Measurements from ENCODE around the gene CASD1. TPM values are rescaled to one million over a fixed set of nuclear protein-coding genes. Genes with fewer than 3 reads are reported as not detected.

CASD1 gene
- total RNA-seq, 4 donors from 2014 or later, result 5.4 to 9.9 (median 8.0) TPM

DNA sequence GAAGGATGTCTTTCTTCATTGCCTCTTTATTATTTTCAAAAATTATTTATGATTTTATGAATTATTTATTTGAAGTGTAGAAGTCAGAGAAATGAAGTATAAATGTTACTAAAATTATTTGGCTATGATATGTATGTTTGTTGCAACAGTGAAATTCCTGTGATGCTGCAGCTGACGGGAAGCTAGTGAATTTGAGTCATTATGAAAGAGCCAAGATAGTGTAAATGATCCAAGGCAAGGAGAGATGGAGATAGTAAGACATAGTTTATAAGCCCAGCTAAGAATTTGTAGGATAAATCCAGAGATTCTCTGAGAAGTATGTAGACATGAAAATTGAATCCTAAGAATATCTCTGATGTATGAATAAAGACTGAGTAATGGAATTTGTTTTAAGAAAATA is 30.8 kb downstream of the CASD1 start:
- no peak overlapping the region for H3K4me3 ChIP-seq (ENCODE audit: low read depth, poor library complexity, severe bottlenecking)
- intact Hi-C loops (cut with DNase I; ENCODE audit: low total_unique reads), result no loop called here
- no peak for DNase-seq (ENCODE audit: low spot score in 2 of 2)
- TF ChIP-seq POLR2A (IDR thresholded peaks at IDR 0.05), result no peak
- TF ChIP-seq, protein P1, sequence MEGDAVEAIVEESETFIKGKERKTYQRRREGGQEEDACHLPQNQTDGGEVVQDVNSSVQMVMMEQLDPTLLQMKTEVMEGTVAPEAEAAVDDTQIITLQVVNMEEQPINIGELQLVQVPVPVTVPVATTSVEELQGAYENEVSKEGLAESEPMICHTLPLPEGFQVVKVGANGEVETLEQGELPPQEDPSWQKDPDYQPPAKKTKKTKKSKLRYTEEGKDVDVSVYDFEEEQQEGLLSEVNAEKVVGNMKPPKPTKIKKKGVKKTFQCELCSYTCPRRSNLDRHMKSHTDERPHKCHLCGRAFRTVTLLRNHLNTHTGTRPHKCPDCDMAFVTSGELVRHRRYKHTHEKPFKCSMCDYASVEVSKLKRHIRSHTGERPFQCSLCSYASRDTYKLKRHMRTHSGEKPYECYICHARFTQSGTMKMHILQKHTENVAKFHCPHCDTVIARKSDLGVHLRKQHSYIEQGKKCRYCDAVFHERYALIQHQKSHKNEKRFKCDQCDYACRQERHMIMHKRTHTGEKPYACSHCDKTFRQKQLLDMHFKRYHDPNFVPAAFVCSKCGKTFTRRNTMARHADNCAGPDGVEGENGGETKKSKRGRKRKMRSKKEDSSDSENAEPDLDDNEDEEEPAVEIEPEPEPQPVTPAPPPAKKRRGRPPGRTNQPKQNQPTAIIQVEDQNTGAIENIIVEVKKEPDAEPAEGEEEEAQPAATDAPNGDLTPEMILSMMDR (IDR thresholded peaks at IDR 0.05), result no peak
- 86 to 91% methylated on average over 1 of the region's 1 CpG for WGBS, 2 donors

DNA sequence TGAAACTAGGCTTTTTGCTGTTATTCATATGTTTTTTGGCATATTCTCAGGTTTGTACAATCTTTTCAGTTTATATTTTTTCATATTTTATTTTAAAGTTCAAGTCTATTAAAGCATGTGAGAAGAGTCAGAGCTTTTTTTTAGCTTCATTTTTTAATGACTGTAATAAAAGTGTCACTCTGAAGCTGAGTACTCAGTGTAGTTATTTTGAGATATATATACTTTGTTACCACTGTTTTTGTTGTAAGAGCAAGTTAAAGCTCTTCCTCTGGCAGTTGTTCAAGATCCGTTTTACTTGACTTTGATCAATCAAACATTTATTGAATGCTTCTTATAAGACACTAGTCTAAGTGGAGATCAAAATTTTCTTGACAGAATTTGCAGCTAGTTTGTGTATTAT is 37.5 kb downstream of the CASD1 start:
- intact Hi-C loops (cut with DNase I; ENCODE audit: low total_unique reads), result no loop called here
- 29 to 47% methylated on average over 1 of the region's 1 CpG for WGBS, 2 donors
- TF ChIP-seq POLR2A (IDR thresholded peaks at IDR 0.05), result no peak
- TF ChIP-seq, protein P1 (IDR thresholded peaks at IDR 0.05), result no peak
- DNase-seq (ENCODE audit: low spot score in 2 of 2), result no peak
- H3K4me3 ChIP-seq (ENCODE audit: low read depth, poor library complexity, severe bottlenecking), result no peak overlapping the region

DNA sequence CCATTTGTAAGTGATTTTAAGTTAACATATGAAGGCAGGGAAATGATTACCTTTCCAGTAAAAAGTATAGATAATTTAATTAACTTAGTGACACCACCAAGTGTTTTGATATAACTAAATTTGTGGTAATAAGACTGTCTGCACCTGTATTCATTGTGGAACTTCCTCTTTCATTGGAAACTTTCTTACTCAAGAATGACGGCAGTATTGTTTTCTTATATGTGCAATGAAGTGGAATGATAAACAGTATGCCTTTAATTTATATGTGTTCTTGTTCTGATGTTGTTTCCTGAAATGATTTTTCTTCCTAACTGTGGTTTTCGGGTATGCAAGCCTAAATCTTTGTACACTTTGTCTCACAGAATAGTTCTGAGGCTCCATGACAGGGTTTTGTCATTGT is 46.4 kb downstream of the CASD1 start:
- WGBS, 2 donors, result 86 to 88% methylated on average over 2 of the region's 2 CpGs
- intact Hi-C loops (cut with DNase I; ENCODE audit: low total_unique reads), result no loop called here
- TF ChIP-seq, protein P1 (IDR thresholded peaks at IDR 0.05), result no peak
- TF ChIP-seq POLR2A (IDR thresholded peaks at IDR 0.05), result no peak
- DNase-seq (ENCODE audit: low spot score in 2 of 2), result no peak
- no peak overlapping the region for H3K4me3 ChIP-seq (ENCODE audit: low read depth, poor library complexity, severe bottlenecking)

DNA sequence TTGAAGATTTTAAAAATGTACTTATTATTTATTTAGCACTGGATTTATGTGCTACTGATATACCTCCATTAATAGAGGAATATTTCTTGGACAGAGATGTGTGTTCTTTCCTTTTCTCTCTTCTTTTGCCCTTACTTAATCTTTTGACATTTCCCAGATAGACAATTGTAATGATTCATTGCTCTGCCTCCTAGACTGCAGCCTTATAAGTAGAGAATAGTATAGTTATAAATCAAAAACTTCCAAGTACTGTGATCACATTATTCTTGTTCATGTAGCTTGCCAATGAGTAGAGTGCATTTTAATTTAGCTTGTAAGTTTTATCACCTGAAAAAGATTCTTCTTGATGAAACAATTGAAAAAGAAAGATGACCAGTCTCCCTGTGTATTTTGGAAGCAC is 47.6 kb downstream of the CASD1 start:
- no peak overlapping the region for H3K4me3 ChIP-seq (ENCODE audit: low read depth, poor library complexity, severe bottlenecking)
- no peak for DNase-seq (ENCODE audit: low spot score in 2 of 2)
- intact Hi-C loops (cut with DNase I; ENCODE audit: low total_unique reads), result no loop called here
- TF ChIP-seq, protein P1 (IDR thresholded peaks at IDR 0.05), result no peak
- no peak for TF ChIP-seq POLR2A (IDR thresholded peaks at IDR 0.05)

DNA sequence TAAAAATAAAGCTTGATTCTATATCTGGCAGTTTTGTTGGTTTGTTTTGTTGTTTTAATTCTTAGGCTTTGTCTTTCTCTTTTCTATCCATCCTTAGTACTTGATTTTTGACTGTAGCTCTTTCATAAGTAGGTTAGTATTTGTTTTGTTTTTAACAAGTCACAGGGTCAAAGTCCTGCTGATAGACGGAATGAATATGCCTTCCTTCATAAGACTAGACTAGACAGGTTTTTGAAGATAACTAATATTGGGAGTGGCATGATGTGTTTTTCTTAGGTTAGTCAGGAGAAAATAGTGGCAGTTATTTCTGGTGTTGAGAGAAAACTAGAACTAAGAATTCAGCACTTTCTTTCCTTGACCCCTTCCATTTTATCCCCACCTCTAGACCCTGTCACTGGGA is 50.4 kb downstream of the CASD1 start:
- DNase-seq (ENCODE audit: low spot score in 2 of 2), result no peak
- TF ChIP-seq POLR2A (IDR thresholded peaks at IDR 0.05), result no peak
- TF ChIP-seq, protein P1 (IDR thresholded peaks at IDR 0.05), result no peak
- intact Hi-C loops (cut with DNase I; ENCODE audit: low total_unique reads), result no loop called here

DNA sequence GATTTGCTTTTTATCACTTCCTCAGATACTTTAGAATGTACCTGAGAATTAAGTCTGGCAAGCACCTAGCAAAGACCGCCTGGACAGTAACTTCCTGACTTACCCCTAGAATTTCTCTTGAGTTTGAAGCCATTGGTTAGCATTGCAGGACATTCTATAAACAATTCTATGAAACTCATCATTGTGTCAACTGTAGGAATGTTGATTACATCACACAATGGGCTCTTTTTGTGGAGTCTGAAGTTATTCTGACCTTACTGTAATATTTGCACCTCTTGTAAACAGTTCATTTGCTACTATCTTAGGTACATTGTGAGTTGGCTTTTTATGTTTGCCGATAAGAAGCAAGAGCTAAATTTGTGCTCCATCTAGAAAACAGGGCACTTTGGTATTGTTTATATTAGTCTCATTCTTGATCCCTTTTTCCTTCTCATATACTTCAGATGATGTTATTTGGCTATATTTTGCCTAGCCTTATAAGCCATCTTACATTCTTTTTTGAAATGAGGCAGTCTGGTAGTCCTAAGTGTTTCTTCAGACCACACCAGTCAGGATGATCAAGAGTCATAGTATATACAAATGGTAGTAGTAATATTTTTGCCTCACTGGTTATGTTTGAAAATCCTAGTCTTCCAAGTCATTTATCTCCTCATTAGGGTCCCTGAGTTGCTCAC is 52.4 kb downstream of the CASD1 start:
- intact Hi-C loops (cut with DNase I; ENCODE audit: low total_unique reads), result no loop called here
- 86 to 98% methylated on average over 2 of the region's 2 CpGs for WGBS, 2 donors
- no peak overlapping the region for H3K4me3 ChIP-seq (ENCODE audit: low read depth, poor library complexity, severe bottlenecking)
- no peak for TF ChIP-seq POLR2A (IDR thresholded peaks at IDR 0.05)
- TF ChIP-seq, protein P1 (IDR thresholded peaks at IDR 0.05), result no peak
- no peak for DNase-seq (ENCODE audit: low spot score in 2 of 2)

More for the DNA sequence above, 50.4 kb downstream of the CASD1 start:
- no peak overlapping the region for H3K4me3 ChIP-seq (ENCODE audit: low read depth, poor library complexity, severe bottlenecking)
- 67 to 68% methylated on average over 1 of the region's 1 CpG for WGBS, 2 donors

Measured in lower leg skin (tissue), 4 donors.